ENCODE measurements around the gene RIC3. TPM values are rescaled to one million over a fixed set of nuclear protein-coding genes. Genes with fewer than 3 reads are reported as not detected.

Gene RIC3
- total and polyA plus RNA-seq, 2 donors (not counting 3 experiments of a cell fraction or from before 2014, with no cell fraction given): not detected

GRCh38 chr11:8217136-8217535 lies 48.3 kb upstream of the RIC3 start:
- no peaks in the 10 kb centered on the region for H3K9me1 ChIP-seq (replicated peaks; ENCODE audit: control insufficient read depth, extremely low read depth, insufficient read depth, low read length)
- no peaks in the 10 kb centered on the region for H3K4me1 ChIP-seq (ENCODE audit: control insufficient read depth, extremely low read depth, insufficient read depth, low read length)
- H3K27ac ChIP-seq (ENCODE audit: insufficient read depth, low read depth, low read length): no peak overlapping the region
- H3K79me2 ChIP-seq (ENCODE audit: control insufficient read depth, insufficient read depth, low read length): no peaks in the 10 kb centered on the region
- H3K9me3 ChIP-seq (replicated peaks; ENCODE audit: control insufficient read depth, insufficient read depth, low read length): no peaks in the 10 kb centered on the region
- H3K4me2 ChIP-seq (ENCODE audit: insufficient read depth, low read length): no peak overlapping the region
- no TSS peak for BruUV-seq (replicated peaks)
- no peaks in the 10 kb centered on the region for H4K20me1 ChIP-seq (replicated peaks; ENCODE audit: control insufficient read depth, extremely low read depth, insufficient read depth, low read length)
- DNase-seq (ENCODE audit: low read depth, low spot score) (no peak), FAIRE-seq (no peak)
- H3K36me3 ChIP-seq (ENCODE audit: control insufficient read depth in 2 of 2, extremely low read depth in 1 of 2, insufficient read depth in 2 of 2, low read length in 2 of 2): no peaks in the 10 kb centered on the region
- H3K9ac ChIP-seq (replicated peaks; ENCODE audit: extremely low read depth, insufficient read depth, low read length): no peak overlapping the region
- intact Hi-C loops (cut with micrococcal nuclease) (no loop called here), dilution Hi-C loops (cut with MboI; ENCODE audit: extremely low pct_ligation_motif_present, low sequenced_read_pairs) (no loop called here)
- TF ChIP-seq JUN (IDR thresholded peaks at IDR 0.05; ENCODE audit: borderline replicate concordance, insufficient read depth, insufficient read length, low read depth) (no peak), MYC (IDR thresholded peaks at IDR 0.05; ENCODE audit: low read depth, low read length) (no peak), POLR2A (IDR thresholded peaks at IDR 0.05; ENCODE audit: low read depth, low read length) (no peak), FOS (IDR thresholded peaks at IDR 0.05; ENCODE audit: borderline replicate concordance, insufficient read depth, low read length) (no peak), CTCF (IDR thresholded peaks at IDR 0.05; ENCODE audit: extremely low read depth in 1 of 2, insufficient read depth in 1 of 2, low read depth in 1 of 2, low read length in 2 of 2) (no peak), EZH2 (IDR thresholded peaks at IDR 0.05; ENCODE audit: borderline replicate concordance, low read depth, low read length, severe bottlenecking) (no peak), POLR2AphosphoS5 (IDR thresholded peaks at IDR 0.05; ENCODE audit: insufficient read depth, low read depth, low read length) (no peak), GATA2 (IDR thresholded peaks at IDR 0.05; ENCODE audit: insufficient read depth, insufficient read length, low read depth, low read length) (no peak), MAX (IDR thresholded peaks at IDR 0.05; ENCODE audit: insufficient read depth, insufficient read length) (no peak)
- H2AFZ ChIP-seq (ENCODE audit: low read depth, low read length): no peak overlapping the region
- H3K27me3 ChIP-seq (ENCODE audit: control insufficient read depth in 2 of 2, insufficient read depth in 2 of 2, low read length in 2 of 2): peaks cover 2 to 6% of the 10 kb centered on the region in 2 experiments
- no peak overlapping the region for H3K4me3 ChIP-seq (replicated peaks in 1 of 3; ENCODE audit: insufficient read depth in 1 of 3, low read depth in 1 of 3, low read length in 3 of 3)
- ChIA-PET CTCF (interaction anchor here (0.7 to 2.4 kb wide), 6 partner anchors 10 to 742 kb away, joined by 3 to 10 read pairs (median 5); partner anchors contain the start of gene LMO1), POLR2A (no interaction called here)
